22Rv1 (cell line): ENCODE results near the gene FCRL6.

Source experiments
- CTCF ChIP-seq: fragments of 450-650 bp; IDR thresholded peaks from 2 replicates; pipeline ENCODE4 v1.5.1; 2017; ENCODE audit warnings: mild to moderate bottlenecking
- ZFX ChIP-seq: fragments of 450-650 bp; IDR thresholded peaks from 2 replicates; pipeline ENCODE4 v1.6.1; 2017; ENCODE audit warnings: antibody characterized with exemption, borderline replicate concordance

GRCh38 chr1:159854693-159855192 lies 52.6 kb downstream of the FCRL6 start:
- no peak for TF ChIP-seq ZFX
- TF ChIP-seq CTCF = peak; percentile 34
